ENCODE measurements around the gene NEDD9.

The NEDD9 gene

DNA sequence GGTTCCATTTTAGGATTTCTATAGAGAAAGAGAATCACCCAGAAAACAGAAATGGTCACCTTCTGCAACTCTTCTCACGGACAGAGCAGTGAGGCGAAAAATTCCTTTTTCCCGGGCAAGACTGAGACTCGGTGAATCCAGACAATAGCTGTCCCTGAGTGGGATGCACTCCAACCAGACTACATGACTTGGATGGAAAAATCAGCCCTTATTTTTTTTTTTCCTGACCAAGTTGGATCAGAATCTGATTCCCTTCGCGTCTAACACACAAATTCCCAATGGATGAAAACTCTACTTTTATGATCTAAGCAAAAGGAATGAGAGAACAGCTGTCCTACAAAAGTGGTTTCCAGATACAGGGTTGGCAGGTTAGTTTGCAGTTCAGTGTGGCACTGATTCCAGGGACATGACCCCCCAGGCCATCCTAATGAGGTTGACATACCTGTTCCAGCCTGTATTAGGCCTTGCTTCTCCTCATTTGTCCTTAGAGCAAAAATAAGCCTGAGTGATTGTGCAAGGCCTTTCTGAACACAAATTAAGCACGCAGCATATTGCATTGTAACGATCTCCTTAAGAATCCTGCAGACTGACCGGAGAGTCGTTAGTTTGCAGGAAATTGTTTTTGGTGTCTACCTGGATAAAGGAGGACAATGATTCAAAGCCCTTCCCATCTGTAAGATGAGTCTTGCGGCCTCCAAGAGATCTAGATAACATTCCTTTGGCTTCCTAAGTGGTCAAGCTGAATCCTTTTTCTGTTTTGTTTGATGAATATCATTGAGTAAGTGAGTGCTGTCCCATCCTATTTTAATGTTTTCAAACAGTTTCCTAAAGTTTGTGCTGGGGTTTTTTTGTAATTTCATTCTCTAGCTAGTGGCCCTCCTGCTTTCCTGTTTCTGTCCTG, 1.5 kb upstream of the NEDD9 start:
- peak overlapping the region; percentile 90 for H3K4me3 Mint-ChIP-seq
- no peaks in the 10 kb centered on the region for H3K36me3 Mint-ChIP-seq
- peak overlapping the region; percentile 96 for H3K27ac Mint-ChIP-seq
- peaks cover 66% of the 10 kb centered on the region for H3K4me1 Mint-ChIP-seq (ENCODE audit: low read depth)
- no peaks in the 10 kb centered on the region for H3K9me3 Mint-ChIP-seq (ENCODE audit: low read depth)
- H3K27me3 Mint-ChIP-seq = no peaks in the 10 kb centered on the region

DNA sequence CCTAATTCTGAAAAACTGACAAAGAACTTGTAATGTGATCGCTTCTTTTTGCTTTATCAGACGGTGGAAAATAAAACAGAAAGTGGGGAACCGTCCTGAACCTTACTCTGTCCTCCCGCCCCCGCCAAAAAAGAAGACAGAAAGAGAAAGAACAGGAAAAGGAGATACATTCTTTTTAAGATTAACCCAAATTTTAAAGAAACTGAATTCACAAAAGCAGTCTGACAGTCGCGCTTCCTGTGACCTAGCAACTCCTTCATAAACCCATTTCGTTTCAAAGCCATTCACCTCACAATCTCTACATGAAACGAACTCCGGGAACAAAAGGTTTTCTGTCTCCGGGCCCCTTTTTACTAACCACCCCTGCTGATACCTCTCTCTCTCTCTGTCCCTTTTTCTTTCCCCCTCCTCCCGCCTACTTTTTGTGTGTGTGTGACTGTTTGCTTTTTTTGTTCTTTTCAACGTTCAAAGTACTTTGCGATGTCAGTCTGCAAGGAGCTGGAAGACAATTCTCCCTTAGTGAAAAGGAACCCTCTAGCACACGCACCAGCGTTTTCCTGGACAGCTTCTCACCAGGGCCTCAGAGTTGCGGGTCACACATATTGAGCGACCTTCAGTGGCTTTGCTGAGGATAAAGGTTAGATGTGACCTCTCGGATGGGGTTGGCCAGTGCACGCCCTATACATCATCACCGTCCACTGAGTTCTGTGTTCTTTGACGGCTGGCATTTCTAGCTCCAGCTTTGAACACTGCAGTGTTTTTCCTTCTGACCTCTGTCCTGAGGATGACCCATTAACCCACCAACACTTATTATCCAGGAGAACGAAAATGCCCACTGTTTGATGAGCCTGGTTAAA, 530 bp upstream of the NEDD9 start:
- Mint-ChIP-seq H3K36me3 (no peaks in the 10 kb centered on the region), H3K4me1 (ENCODE audit: low read depth) (peaks cover 66% of the 10 kb centered on the region), H3K27me3 (no peaks in the 10 kb centered on the region)

DNA sequence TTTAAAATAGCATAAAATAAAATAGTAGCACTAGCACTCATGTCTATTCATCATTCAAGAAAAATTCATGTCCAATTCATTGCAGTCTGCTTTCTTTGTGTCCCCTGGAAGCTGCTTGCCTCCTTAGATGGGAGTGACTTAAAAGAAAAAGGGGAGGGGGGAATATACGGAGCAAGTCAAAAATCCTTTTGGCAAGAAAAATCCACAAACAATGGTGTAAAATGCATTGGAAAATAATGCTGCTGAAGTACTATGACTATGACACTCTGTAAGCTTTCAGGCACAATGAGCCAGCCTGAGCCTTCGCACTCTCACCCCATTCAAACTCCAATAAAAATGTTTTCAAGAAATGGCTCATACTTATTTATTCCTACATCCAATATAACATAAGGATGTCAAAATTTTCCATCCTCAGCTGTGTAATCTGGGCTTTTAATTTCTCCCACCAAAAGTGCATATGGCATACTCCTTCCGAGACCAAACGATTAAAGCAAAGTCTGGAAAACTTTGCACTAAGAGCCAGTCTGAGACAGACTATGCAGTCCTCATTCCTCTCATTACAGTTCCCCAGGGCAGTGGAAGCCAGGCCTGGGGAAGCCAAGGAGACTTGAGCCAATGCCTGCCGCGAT, 790 bp downstream of the NEDD9 start:
- peak overlapping the region; percentile 96 for H3K27ac Mint-ChIP-seq
- H3K27me3 Mint-ChIP-seq = no peaks in the 10 kb centered on the region
- H3K9me3 Mint-ChIP-seq (ENCODE audit: low read depth) = no peaks in the 10 kb centered on the region
- peaks cover 2% of the 10 kb centered on the region for H3K36me3 Mint-ChIP-seq
- H3K4me3 Mint-ChIP-seq = peak overlapping the region; percentile 90
- peaks cover 55% of the 10 kb centered on the region for H3K4me1 Mint-ChIP-seq (ENCODE audit: low read depth)

More for the DNA sequence above, 530 bp upstream of the NEDD9 start:
- H3K27ac Mint-ChIP-seq = peak overlapping the region; percentile 96
- peak overlapping the region; percentile 90 for H3K4me3 Mint-ChIP-seq
- no peaks in the 10 kb centered on the region for H3K9me3 Mint-ChIP-seq (ENCODE audit: low read depth)

DNA sequence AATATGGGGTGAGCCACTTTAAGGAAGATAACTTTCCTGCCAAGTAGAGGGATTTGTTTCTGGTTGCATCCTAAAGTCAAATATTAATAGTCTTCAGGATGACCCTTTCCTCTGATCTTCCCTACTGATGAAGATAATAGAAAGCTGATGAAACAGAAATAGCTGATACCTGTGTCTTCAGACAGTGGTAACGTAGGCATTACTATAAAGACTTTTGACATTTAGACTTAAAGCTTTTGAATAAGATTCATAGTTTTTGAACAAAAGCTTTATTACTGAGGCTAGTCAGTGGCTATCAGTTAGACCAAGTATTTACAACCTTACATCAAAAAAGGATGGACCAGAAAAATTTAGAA, 1.4 kb downstream of the NEDD9 start:
- Mint-ChIP-seq H3K9me3 (ENCODE audit: low read depth) (no peaks in the 10 kb centered on the region), H3K4me3 (peak overlapping the region; percentile 90), H3K27ac (no peak overlapping the region), H3K27me3 (no peaks in the 10 kb centered on the region), H3K4me1 (ENCODE audit: low read depth) (peaks cover 53% of the 10 kb centered on the region), H3K36me3 (peaks cover 2% of the 10 kb centered on the region)

DNA sequence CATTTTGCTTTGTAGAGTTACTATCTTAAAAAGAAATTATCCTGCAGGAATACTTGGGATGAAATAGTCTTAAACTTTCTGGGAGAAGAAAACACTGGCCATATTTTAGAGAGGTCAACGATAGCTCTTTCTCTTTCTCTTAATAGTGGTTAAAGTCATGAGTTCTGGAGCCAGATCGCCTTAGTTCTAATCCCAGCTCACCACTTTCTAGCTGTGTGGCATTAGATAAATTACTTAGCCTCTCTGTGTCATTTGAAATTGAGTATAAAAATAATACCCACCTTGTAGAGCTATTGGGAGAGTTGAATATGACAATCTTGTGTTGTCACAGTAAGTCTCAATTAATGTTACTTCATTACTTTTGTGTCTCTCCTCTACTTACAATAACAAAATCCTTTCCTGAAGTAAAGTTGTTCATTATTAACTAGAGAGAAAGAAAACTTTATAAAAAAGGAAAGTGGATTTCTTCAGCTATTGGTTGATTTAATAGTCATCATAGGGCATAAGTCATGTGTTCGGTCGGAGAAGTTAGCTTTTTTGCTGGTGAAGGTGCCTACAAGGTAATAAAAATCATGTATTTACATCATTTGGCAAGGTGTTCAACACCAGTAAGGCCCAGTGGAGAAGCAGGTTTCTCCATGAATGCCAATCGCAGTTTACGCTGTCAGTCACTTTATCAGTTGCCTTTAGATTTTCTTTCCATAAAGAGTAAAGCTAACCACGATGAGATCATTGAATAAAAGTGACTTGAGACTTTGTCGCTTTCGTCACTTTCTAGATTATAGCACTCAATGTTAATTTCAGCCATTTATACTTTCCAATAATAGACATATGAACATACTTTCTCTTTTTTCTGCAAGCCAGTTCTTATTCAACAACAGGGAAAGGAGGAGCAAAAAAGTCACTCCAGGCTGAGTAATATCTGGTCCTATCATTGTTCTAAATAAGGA, 2.0 kb downstream of the NEDD9 start:
- H3K4me3 Mint-ChIP-seq = peak overlapping the region; percentile 90
- peaks cover 4% of the 10 kb centered on the region for H3K36me3 Mint-ChIP-seq
- no peak overlapping the region for H3K27ac Mint-ChIP-seq
- no peaks in the 10 kb centered on the region for H3K27me3 Mint-ChIP-seq
- no peaks in the 10 kb centered on the region for H3K9me3 Mint-ChIP-seq (ENCODE audit: low read depth)
- peaks cover 53% of the 10 kb centered on the region for H3K4me1 Mint-ChIP-seq (ENCODE audit: low read depth)

DNA sequence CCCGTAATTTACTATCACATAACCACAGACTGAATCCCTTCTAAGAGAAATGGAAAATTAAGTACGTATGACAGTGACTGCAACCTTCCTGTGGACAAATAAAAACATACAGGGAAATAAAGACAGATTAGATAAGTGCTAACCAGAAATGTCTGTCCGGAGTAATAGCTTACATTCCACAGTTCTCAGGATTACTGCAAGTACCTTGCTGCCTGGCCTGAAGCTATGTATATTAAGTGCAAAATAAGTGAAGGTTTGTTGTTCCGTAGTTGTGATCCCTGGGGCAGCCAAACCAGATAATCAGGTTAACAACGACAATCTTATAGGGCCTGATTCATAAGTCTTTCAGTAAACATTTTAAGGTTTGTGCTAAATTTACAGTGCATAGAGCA, 2.8 kb downstream of the NEDD9 start:
- Mint-ChIP-seq H3K27ac (no peak overlapping the region), H3K36me3 (peaks cover 9% of the 10 kb centered on the region), H3K4me1 (ENCODE audit: low read depth) (peaks cover 58% of the 10 kb centered on the region), H3K9me3 (ENCODE audit: low read depth) (no peaks in the 10 kb centered on the region), H3K4me3 (no peak overlapping the region), H3K27me3 (no peaks in the 10 kb centered on the region)

DNA sequence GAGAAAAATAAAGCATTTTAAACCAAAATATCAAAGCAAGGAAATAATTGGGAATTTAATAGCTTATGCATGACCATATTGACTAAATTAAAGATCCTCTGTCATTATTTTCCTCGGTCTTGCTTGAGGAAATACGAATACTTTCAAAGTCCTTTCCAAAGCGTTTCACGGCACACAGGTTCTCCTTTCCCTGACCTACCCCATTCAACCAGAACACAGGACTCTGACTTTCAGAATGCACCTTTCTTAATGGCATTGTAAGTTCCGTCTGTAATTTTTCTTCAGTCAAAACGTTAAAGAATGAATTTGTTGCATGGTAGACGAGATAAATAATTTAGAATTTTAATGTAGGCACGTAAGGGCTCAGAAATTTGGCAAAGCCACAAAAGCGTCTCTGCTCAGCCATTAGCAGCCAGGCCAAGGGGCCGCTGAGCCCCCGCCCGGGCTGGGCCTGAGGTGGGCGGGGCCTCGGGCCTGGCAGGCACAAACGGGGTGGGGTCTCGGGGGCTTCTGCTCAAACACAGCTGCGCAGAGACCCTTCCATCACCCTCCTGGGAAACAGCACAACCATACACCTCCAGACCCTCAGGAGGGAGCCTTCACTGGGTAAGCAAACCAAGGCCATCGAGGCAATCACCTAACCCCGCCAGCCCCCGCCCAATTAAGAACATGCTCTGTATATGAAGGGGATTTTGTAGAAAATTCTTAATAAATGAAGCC, 3.4 kb downstream of the NEDD9 start:
- peaks cover 13% of the 10 kb centered on the region for H3K36me3 Mint-ChIP-seq
- peak overlapping the region; percentile 20 for H3K4me3 Mint-ChIP-seq
- H3K27ac Mint-ChIP-seq = no peak overlapping the region
- peaks cover 60% of the 10 kb centered on the region for H3K4me1 Mint-ChIP-seq (ENCODE audit: low read depth)
- no peaks in the 10 kb centered on the region for H3K27me3 Mint-ChIP-seq
- no peaks in the 10 kb centered on the region for H3K9me3 Mint-ChIP-seq (ENCODE audit: low read depth)

DNA sequence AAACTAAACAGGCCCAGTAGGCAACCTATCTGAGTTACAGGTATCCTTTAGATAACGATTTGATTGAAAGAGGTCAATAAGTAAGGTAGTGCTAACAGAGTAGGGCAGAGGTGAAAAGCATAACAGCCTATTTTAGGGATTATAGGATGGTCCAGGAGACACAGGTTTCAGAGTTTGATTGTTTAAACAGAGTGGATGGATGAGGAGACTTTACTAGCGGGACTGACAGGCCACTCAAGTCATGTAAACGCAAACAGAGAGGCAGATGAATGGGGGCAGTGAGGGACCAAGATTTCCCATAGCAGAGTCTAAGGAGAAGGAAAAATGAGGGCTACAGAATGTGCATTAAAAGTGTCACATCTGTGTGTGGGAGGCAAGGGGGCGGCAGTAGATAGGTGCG, 4.8 kb downstream of the NEDD9 start:
- Mint-ChIP-seq H3K27ac (no peak overlapping the region), H3K36me3 (peaks cover 13% of the 10 kb centered on the region), H3K27me3 (no peaks in the 10 kb centered on the region), H3K9me3 (ENCODE audit: low read depth) (no peaks in the 10 kb centered on the region), H3K4me3 (no peak overlapping the region), H3K4me1 (ENCODE audit: low read depth) (peaks cover 59% of the 10 kb centered on the region)

DNA sequence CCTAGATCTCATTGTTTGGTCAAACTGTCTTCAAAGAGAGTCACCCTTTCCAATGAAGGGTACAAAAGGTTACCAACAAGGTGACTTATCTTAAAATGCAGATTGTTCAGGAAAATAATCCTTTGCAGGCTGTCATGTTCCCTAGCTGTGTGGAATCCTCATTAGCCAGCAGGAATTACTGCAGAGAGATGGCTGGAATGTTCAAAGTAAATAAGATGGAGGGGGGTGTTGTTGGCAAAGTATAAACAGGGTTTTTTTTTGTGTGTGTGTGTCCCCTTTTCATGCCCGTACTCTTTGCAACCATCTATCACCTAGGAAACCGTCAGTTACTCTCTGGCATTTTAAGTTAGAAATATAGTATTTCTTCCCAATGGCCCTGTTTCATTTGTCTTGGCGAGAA, 6.5 kb downstream of the NEDD9 start:
- no peak overlapping the region for H3K4me3 Mint-ChIP-seq

DNA sequence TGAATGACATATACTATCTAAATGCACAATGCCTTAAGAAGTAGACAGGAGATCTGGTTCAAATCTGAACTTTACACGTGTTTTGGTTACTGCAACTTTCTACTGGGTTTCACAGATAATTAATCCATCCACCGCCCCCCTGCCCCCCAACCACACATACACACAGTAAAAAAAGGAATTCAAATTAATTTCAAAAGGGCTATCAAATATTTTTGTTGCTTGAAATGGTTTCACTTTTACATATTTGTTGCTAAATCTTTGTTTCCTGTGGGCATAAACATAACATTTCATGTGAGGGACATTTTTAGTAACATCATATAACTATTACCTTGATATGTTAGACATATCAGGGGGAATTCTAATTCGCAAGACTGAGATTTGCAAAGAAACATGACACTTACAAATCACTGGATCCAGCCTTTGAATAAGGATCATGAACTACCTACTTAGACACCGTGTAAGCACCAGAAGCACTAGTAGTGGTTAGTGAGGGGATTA, 7.5 kb downstream of the NEDD9 start:
- peak overlapping the region; percentile 42 for H3K4me3 Mint-ChIP-seq
- peak overlapping the region; percentile 73 for H3K27ac Mint-ChIP-seq
- H3K4me1 Mint-ChIP-seq (ENCODE audit: low read depth) = peaks cover 41% of the 10 kb centered on the region
- no peaks in the 10 kb centered on the region for H3K9me3 Mint-ChIP-seq (ENCODE audit: low read depth)
- H3K36me3 Mint-ChIP-seq = peaks cover 17% of the 10 kb centered on the region
- no peaks in the 10 kb centered on the region for H3K27me3 Mint-ChIP-seq

More for the DNA sequence above, 6.5 kb downstream of the NEDD9 start:
- Mint-ChIP-seq H3K27me3 (no peaks in the 10 kb centered on the region), H3K36me3 (peaks cover 13% of the 10 kb centered on the region), H3K9me3 (ENCODE audit: low read depth) (no peaks in the 10 kb centered on the region), H3K27ac (no peak overlapping the region), H3K4me1 (ENCODE audit: low read depth) (peaks cover 51% of the 10 kb centered on the region)

DNA sequence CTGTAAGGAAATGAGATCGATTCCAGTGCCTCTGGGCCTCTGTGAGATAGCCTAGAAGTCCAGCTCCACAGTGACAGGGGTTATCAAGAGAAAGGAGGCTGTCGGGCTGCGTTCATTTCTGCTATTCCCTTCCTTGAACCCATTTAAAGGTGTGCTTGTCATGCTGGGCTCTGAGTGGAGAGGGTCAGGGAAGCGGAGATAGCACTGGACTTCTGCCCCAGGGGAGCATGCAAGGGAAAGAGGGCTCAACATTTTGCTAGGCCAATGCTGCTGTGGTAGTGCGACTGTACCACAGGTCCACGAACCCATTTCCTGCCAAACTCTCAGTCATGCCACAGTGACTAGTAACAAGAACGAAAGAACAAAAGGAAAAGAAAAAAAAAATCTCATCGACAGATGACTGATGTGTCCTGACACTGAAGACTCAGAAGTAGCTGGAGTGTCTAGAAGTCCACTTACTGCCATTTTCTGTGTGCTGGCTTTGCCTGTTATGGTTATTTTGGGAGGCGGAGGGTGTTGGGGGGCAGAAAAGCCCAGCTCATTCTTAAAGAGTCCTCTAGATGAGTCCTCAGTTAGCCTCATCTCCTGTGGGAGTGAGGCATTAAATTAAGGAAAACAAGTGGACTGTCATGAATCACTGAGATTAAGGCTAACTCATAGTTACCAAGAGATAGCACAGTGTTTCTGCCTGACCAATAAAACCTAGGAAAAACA, 8.1 kb downstream of the NEDD9 start:
- peak overlapping the region; percentile 73 for H3K27ac Mint-ChIP-seq
- no peaks in the 10 kb centered on the region for H3K9me3 Mint-ChIP-seq (ENCODE audit: low read depth)
- H3K36me3 Mint-ChIP-seq = peaks cover 19% of the 10 kb centered on the region
- H3K4me3 Mint-ChIP-seq = peak overlapping the region; percentile 42
- peaks cover 42% of the 10 kb centered on the region for H3K4me1 Mint-ChIP-seq (ENCODE audit: low read depth)
- H3K27me3 Mint-ChIP-seq = no peaks in the 10 kb centered on the region

DNA sequence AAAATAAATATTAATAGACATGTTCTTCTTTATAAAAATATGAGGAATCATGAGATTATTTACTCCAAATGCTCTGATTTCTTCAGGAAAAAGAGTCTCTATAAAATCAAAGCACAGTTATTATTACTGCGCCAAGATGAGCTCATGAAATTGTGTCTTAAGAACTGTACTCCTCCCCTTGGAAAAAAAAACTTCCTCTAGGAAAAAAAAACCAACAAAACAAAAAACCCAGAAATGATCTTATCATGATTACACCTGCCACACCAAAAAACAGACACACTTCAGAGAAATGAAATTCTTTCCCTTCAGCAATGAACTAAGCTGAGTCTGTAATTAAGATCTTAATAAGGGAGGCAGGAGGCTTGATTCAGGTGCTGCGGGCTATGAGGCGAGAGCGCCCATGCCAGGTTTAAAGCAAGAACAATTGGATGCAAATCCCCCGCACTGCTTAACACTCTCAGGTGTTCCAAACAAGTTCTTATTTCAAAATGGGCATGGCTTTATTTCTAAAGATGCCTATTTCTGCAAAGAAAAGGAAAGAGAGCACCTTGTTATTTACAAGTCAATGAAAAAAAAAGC, 9.1 kb downstream of the NEDD9 start:
- Mint-ChIP-seq H3K4me3 (no peak overlapping the region), H3K27ac (peak overlapping the region; percentile 1), H3K4me1 (ENCODE audit: low read depth) (peaks cover 49% of the 10 kb centered on the region)

More for the DNA sequence above, 9.1 kb downstream of the NEDD9 start:
- Mint-ChIP-seq H3K27me3 (no peaks in the 10 kb centered on the region), H3K36me3 (peaks cover 26% of the 10 kb centered on the region), H3K9me3 (ENCODE audit: low read depth) (no peaks in the 10 kb centered on the region)
